Activated CD8-positive, alpha-beta memory T cell treated with anti-CD3 and anti-CD28 coated beads for 24 hours (primary cell): ENCODE data around the gene PYDC1.
A peak's percentile ranks its signal among the peaks of the same experiment; 100 is the strongest.
"Not testable (repeated sequence)": the region's sequence is repeated elsewhere in the genome, so short reads cannot be mapped to it uniquely, and the experiment has no call there.

Experiments
- DNase-seq: peaks from one replicate; pipeline ENCODE4 v3.0.0-alpha.2; 2020

Gene PYDC1

GRCh38 chr16:31221357-31222160 is 4.6 kb upstream of the PYDC1 start:
- DNase-seq, result no peak

DNA sequence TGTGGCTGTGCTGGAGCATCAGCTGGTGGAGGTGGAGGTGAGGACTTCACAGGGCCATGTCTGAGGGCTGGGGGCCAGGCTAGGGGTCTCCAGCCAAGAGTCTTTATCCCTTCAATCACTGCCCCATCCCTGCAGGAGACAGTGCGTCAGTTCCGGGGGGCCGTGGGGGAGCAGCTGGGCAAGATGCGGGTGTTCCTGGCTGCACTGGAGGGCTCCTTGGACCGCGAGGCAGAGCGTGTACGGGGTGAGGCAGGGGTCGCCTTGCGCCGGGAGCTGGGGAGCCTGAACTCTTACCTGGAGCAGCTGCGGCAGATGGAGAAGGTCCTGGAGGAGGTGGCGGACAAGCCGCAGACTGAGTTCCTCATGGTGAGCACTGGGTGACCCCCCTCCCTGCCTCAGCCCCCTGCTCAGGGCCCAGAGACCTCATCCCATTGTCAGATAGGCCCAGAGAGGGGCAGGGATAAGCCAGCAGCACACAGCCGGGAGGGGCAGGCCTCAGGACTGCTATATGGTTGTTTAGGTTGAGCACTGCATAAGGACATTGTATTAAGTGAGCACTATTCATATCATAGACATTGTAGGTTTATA is 2.3 kb upstream of the PYDC1 start:
- no peak for DNase-seq

- no peak for DNase-seq
Measured at GRCh38 chr16:31217136-31217530, 198 bp upstream of the PYDC1 start.

- no peak for DNase-seq
Measured at GRCh38 chr16:31215287-31216162, 1.4 kb downstream of the PYDC1 start.

GRCh38 chr16:31214708-31215286 is 2.1 kb downstream of the PYDC1 start:
- no peak for DNase-seq

DNA sequence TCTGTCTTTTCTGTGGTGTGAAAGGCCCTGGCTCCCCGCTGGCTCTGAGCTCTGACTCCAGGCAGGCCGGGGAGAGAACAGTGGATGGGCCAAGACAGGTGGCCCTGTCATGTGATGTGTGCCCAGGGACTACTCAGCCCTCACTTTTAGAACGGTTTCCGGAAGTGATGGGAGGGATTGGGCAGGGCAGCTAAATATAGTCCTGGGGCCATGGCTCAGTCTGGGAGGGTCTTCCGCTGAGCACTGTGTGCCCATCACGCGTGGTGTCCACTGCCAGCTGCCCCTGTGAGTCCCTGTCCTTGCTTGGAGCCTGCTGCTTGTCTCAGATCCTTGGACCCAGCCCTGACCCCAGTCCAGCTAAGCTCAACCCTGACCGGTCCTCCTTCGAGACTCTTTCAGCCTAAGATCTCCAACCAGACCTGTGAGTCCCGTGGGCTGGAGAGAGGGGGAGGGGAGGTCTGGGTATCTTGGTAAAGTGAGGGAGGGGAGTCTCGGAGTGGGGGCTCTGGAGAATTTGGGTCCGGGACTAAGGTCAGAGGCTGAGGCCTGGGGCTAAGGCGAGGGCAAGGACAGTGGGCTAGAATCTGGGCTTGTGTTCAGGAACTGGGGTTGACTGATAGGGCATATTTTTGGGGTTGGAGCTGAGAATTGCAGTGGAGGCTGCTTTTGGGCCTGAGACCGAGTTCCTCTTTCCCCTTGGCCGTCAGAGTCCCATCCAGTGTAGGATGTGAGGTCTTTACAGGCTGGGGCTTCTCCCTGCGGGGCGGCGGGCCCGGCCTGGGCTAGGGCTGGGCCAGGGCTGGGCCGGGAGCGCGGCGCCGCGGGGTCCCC is 2.8 kb downstream of the PYDC1 start, which contains the start of gene TRIM72:
TSS of gene TRIM72 (plus strand) at position 243 of the 831 bp plus-strand sequence. CDS start 620 bp downstream, outside the sequence.
- DNase-seq, result no peak

- no peak for DNase-seq
Measured at GRCh38 chr16:31213342-31213741, 3.6 kb downstream of the PYDC1 start.

- no peak for DNase-seq
Measured at GRCh38 chr16:31206776-31207175, 10.2 kb downstream of the PYDC1 start.

- no peak for DNase-seq
Measured at GRCh38 chr16:31204871-31205666, 11.9 kb downstream of the PYDC1 start.

DNA sequence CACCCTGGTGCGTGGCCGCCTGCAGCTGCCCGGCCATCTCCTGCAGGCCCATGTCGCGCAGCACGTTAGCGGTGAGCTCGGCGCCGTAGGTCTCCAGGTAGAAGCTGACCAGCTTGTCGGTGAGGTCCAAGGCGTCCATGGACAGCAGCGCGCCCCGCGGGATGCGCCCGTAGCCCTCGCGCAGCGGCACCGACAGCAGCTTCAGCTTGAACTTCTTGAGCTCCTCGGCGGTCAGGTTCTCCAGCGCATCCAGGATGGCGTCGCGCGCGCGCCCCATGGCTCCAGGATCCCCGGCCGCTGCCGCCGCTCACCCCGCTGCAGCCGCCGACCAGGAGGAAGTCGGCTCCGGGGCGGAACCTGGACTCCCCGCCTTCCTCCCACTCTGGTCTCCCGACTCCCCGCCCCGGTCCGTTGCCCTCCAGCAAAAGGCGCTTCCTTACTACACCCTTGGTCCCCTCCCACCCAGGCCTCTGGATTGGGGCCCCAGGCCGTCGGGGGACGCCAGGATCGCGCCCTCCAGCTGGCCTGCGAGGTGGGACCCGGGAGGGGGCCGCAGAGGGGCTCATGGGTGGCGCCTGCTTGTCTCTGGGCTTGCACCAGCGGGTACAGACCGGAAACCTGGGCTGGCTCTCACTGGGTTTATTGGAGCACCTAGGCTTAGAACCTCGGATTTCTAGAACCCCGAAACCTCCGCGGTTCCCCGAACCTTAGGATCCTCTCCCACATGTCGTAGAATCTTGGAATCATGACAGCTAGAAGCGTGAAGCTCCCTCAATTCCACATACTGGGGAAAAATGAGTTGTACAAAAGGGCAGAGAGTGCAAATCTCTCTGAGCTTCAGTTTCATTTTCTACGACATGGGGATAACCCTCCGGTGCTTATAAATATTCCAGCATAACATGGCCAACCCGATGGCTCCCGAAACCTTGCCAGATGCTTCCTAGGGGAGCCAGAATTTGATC is 14.2 kb downstream of the PYDC1 start, which contains the start of gene PYCARD:
TSS of gene PYCARD (minus strand) at position 347 of the 962 bp plus-strand sequence. CDS start at position 277, 70 bp downstream.
- DNase-seq, result peak; percentile 70

GRCh38 chr16:31201582-31202413 is 15.1 kb downstream of the PYDC1 start:
- DNase-seq, result peak; percentile 75

DNA sequence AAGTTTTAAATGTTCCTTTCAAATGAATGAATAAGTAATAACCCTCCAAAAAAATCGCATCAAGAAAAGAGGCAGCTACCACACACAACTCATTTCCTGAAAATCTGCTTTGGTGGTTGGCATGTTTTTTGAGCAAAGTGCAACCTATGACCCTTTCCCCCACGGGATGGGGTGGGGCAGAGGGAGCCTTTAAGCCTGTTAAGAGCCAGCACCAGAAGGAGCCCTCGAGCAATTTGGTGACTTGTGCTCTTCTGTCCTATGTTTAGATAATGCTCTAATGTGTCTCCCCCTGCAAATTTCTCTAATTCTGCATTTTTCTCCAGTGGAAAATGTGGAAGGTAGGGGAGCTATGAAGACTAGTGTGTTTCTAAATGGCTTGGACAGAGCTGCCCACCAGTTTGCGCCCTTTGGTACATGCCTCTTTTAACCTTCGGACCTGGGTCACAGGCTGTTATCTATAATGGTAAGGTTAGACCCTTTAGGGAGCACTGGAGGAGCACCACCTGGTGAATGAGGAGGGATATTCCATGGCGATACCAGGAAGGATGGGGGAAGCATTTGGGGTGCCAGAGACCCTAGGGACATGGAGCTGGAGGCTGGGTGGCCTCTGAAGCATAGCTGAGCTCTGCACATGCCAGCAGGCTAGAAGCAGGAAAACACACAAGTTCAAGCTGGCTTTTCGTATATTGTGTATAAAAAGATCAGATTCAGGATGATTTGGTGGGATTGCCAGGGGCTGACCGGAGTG is 15.9 kb downstream of the PYDC1 start:
- no peak for DNase-seq

DNA sequence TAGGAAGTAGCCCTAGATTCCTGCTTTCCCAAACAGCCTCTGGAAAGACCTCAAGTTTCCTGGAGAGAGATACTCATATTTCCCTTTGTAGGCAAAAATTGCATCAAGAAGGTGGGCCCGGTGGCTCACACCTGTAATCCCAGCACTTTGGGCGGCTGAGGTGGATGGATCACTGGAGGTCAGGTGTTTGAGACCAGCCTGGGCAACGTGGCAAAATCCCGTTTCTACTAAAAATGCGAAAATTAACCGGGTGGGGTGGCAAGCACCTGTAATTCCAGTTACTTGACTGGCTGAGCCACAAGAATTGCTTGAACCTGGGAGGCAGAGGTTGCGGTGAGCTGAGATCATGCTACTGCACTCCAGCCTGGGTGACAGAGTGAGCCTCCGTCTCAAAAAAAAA is 16.8 kb downstream of the PYDC1 start:
- not testable (repeated sequence) for DNase-seq

DNA sequence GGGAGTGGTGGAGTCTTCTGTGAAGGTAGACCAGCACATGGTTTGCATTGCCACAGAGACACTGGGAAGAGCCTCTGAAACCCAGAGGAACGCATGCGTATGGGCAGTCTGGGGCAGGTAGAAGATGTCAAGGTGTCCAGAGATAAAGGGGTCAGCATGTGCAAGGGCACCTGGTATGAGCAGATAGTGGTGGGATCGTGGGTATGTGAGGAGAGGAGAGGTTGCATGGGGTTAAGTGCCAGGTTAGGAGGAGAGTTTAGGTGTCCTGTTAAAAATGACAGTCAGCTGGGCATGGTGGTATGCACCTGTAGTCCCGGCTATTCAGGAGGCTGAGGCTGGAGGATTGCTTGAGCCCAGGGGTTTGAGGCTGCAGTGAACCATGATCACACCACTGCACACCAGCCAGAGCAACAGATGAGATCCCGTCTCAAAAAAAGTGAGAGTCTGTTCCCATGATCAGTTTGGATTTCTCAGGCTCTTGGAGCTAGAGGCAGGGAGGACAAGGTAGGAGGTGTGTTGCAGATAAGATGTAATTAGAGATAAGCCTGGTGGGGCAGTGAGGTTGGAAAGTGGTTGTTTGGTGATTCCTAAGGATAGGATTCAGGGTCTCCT is 17.4 kb downstream of the PYDC1 start:
- no peak for DNase-seq

DNA sequence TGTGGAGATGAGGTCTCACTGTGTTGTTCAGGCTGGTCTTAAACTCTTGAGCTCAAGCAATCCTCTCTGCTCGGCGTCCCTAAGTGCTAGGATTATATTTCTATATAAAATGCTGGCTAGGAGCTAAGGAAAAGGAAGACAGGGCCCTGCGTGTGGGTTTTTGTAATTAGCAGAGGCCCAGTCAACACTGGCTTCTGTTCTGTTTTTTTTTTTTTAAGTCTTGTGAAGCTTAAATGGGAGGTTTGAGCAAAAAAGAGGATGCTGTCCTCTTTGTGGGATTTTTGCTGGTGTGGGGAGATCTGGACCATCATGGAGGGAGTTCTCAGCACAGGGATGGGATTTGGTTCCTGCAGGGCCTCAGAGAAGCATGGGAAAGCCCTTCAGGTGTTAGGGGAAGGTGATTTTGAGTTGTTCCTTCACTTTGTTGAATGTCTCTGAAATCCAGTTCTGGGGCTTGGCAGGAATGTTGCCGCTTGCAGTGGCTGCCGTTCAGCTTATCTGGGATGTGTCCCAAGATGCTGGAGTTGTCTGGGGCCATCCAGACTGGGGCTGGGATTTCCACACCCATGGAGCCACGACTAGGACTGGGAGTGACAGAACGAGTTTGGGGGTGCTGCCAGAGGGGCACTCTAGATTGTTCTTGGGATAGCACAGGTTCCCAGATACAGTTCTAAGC is 18.6 kb downstream of the PYDC1 start:
- no peak for DNase-seq

DNA sequence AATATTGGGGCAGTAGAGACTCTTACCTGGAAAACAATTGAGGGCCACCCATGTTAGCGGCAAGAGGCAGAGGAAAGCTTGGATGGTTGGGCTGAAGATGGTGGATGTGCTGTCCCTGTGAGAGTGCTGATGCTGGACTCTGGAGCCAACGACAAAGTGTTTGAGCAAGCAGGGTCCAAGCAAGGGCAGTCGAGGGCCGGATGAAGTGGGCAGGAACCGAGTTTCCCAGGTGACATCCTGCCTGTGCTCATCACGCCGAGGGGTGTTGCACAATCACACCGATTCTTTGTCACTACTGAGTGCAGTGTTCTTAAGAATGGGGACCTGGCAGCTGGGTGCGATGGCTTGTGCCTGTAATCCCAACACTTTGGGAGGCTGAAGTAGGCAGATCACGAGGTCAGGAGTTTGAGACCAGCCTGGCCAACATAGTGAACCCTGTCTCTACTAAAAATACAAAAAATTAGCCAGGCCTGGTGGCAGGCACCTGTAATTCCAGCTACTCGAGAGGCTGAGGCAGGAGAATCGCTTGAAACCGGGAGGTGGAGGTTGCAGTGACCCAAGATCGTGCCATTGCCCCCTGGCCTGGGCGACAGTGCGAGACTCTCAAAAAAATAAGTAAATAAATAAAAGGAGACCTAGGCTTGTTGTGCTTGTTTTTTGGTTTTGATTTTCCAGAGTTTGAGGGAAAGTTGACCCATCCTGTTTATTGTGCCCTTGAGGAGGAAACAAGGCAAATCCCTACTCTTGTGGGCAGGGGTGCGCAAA is 20.4 kb downstream of the PYDC1 start:
- no peak for DNase-seq
